SH-SY5Y (cell line): ENCODE results near the gene SNX15.

Source experiments
- GATA2 ChIP-seq: IDR thresholded peaks from 2 replicates; pipeline ENCODE4 v1.6.1; 2011; ENCODE audit warnings: mild to moderate bottlenecking, low read depth, low read length
- GATA3 ChIP-seq: IDR thresholded peaks from 2 replicates; pipeline ENCODE4 v1.6.1; 2011; ENCODE audit warnings: low read depth, mild to moderate bottlenecking, low read length, moderate library complexity

DNA sequence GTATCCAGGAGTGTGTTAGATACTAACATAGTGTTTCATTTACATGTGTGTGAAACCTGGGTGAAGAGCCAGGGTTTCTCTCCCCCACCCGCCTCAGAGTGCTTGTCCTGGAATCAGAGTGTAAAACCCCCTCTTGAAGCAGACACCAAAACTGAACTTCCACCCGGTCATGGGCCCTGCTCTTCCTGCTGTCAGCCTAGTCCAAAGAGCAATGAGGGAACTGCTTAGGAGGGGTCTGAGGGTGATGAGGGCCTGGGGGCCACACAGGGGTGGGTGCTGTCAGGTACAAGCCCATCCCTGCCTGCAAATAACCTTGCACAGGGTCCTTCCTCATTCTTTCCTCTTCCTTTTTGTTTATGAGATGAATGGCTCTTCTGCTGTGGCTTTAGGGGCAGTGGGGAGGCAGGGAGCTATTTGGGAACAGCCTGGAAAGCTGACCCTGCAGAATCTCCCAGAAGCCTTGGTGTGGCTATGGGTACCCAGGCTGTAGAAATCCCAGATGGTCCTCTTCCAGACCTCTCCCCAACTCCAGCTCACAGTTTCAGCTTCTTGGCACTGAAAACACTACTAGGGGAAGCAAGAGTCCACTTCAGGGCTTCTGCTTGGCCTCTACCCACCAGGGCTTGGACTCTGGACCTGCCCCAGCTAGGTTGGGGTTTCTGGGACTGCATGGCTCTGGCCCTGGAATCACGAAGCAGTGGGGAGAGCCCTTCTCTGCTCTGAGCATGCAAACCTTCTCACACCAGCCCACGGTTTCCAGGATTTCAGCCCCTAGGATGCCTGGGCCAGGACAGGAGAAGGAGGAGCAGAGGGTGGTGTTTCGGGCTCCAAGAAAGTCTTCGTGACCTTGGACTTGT is 39.0 kb upstream of the SNX15 start:
- TF ChIP-seq GATA3 (no peak), GATA2 (no peak)
